IPS-20b (cell line): Measurements from ENCODE around the gene PAMR1.

Experiments used
- H3K27ac ChIP-seq: one replicate; pipeline ENCODE4 v1.5.1; 2013; ENCODE audit warnings: low read length
- H3K27me3 ChIP-seq: 2 replicates; pipeline ENCODE4 v1.6.1; 2013; ENCODE audit warnings: mild to moderate bottlenecking, low read length, inconsistent platforms; ENCODE audit not compliant: insufficient read depth
- H3K36me3 ChIP-seq: 2 replicates; pipeline ENCODE4 v1.6.1; 2013; ENCODE audit warnings: low read depth, mild to moderate bottlenecking, inconsistent platforms, low read length, moderate library complexity; ENCODE audit not compliant: insufficient read depth
- H3K4me1 ChIP-seq: 2 replicates; pipeline ENCODE4 v1.6.1; 2013; ENCODE audit warnings: mild to moderate bottlenecking, control low read depth, inconsistent platforms, low read length, moderate library complexity; ENCODE audit not compliant: insufficient read depth
- H3K4me3 ChIP-seq: 2 replicates; pipeline ENCODE4 v1.5.1; 2013; ENCODE audit warnings: mild to moderate bottlenecking, low read length, inconsistent platforms
- H3K9ac ChIP-seq: 2 replicates; pipeline ENCODE4 v1.6.1; 2013; ENCODE audit warnings: low read depth, mild to moderate bottlenecking, inconsistent platforms, low read length, moderate library complexity
- H3K9me3 ChIP-seq: 2 replicates; pipeline ENCODE4 v1.6.1; 2013; ENCODE audit warnings: mild to moderate bottlenecking, low read depth, low read length, inconsistent platforms; ENCODE audit not compliant: insufficient read depth

PAMR1 gene

GRCh38 chr11:35390737-35391682 lies 134.4 kb downstream of the PAMR1 start:
- H3K27me3 ChIP-seq: no peaks in the 10 kb centered on the region
- H3K4me3 ChIP-seq: no peak overlapping the region
- H3K9me3 ChIP-seq: no peaks in the 10 kb centered on the region
- H3K27ac ChIP-seq: no peak overlapping the region
- no peaks in the 10 kb centered on the region for H3K36me3 ChIP-seq
- no peaks in the 10 kb centered on the region for H3K4me1 ChIP-seq
- H3K9ac ChIP-seq: no peak overlapping the region

- H3K27ac ChIP-seq: no peak overlapping the region
- no peaks in the 10 kb centered on the region for H3K27me3 ChIP-seq
- no peaks in the 10 kb centered on the region for H3K36me3 ChIP-seq
- no peaks in the 10 kb centered on the region for H3K9me3 ChIP-seq
- H3K9ac ChIP-seq: no peak overlapping the region
- H3K4me1 ChIP-seq: no peaks in the 10 kb centered on the region
- H3K4me3 ChIP-seq: no peak overlapping the region
These were observed 135.4 kb downstream of the PAMR1 start for GRCh38 chr11:35389897-35390465.

GRCh38 chr11:35389112-35389511 lies 136.3 kb downstream of the PAMR1 start:
- Histone ChIP-seq H3K9me3 (no peaks in the 10 kb centered on the region), H3K4me3 (no peak overlapping the region), H3K9ac (no peak overlapping the region), H3K27me3 (no peaks in the 10 kb centered on the region), H3K4me1 (no peaks in the 10 kb centered on the region), H3K27ac (no peak overlapping the region), H3K36me3 (no peaks in the 10 kb centered on the region)

- no peaks in the 10 kb centered on the region for H3K4me1 ChIP-seq
- H3K9me3 ChIP-seq: no peaks in the 10 kb centered on the region
- H3K4me3 ChIP-seq: no peak overlapping the region
- H3K27ac ChIP-seq: no peak overlapping the region
- H3K36me3 ChIP-seq: no peaks in the 10 kb centered on the region
- H3K9ac ChIP-seq: no peak overlapping the region
- H3K27me3 ChIP-seq: no peaks in the 10 kb centered on the region
These were observed 137.4 kb downstream of the PAMR1 start for GRCh38 chr11:35388061-35388460.

GRCh38 chr11:35387111-35387982 lies 138.1 kb downstream of the PAMR1 start:
- Histone ChIP-seq H3K4me1 (no peaks in the 10 kb centered on the region), H3K9me3 (no peaks in the 10 kb centered on the region), H3K27me3 (no peaks in the 10 kb centered on the region), H3K27ac (no peak overlapping the region), H3K9ac (no peak overlapping the region), H3K4me3 (no peak overlapping the region), H3K36me3 (no peaks in the 10 kb centered on the region)

- Histone ChIP-seq H3K27ac (no peak overlapping the region), H3K27me3 (no peaks in the 10 kb centered on the region), H3K36me3 (no peaks in the 10 kb centered on the region), H3K4me1 (no peaks in the 10 kb centered on the region), H3K9me3 (no peaks in the 10 kb centered on the region), H3K4me3 (no peak overlapping the region), H3K9ac (no peak overlapping the region)
These were observed 141.5 kb downstream of the PAMR1 start for GRCh38 chr11:35383953-35384352.
